ENCODE data around the gene GATB. TPM values are rescaled to one million over a fixed set of nuclear protein-coding genes. Genes with fewer than 3 reads are reported as not detected.

GATB gene
- total and polyA plus RNA-seq, 10 of the 15 experiments (the other 5 are each of a cell fraction or from before 2014, with no cell fraction given): 20.5 to 37.3 (median 30.5) TPM

GRCh38 chr4:151792530-151792929 is 31.7 kb upstream of the GATB start (continued):
- TF ChIP-seq STAT1 (conservative IDR thresholded peaks at IDR 0.05) (no peak), GABPA (IDR thresholded peaks at IDR 0.05; ENCODE audit: low read depth) (no peak)

- BruUV-seq (replicated peaks): no TSS peak
- no peak overlapping the region for H3K27ac ChIP-seq (ENCODE audit: control insufficient read depth, insufficient read depth)
- H4K20me1 ChIP-seq (ENCODE audit: control insufficient read depth, insufficient read depth): no peaks in the 10 kb centered on the region
- CTCF ChIA-PET: no interaction called here
- no peaks in the 10 kb centered on the region for H3K36me3 ChIP-seq (ENCODE audit: control insufficient read depth in 2 of 2, insufficient read depth in 2 of 2, low read length in 1 of 2)
- no peak overlapping the region for H2AFZ ChIP-seq (ENCODE audit: control insufficient read depth, low read depth, low read length)
- H3K27me3 ChIP-seq (replicated peaks in 1 of 2; ENCODE audit: control insufficient read depth in 2 of 2, insufficient read depth in 2 of 2, low read length in 1 of 2): no peaks in the 10 kb centered on the region; a peak in 1 of 4 replicates
- intact Hi-C loops (cut with micrococcal nuclease; ENCODE audit: unreplicated experiment): no loop called here
- FAIRE-seq (no peak), DNase-seq (ENCODE audit: low read depth, low spot score) (no peak), ATAC-seq (no peak)
- no peak overlapping the region for H3K4me2 ChIP-seq (ENCODE audit: control insufficient read depth, insufficient read depth)
- H3K9me3 ChIP-seq (replicated peaks; ENCODE audit: control insufficient read depth, insufficient read depth, low read length): no peaks in the 10 kb centered on the region
- POLR2A ChIA-PET: no interaction called here
- TF ChIP-seq, protein P1, sequence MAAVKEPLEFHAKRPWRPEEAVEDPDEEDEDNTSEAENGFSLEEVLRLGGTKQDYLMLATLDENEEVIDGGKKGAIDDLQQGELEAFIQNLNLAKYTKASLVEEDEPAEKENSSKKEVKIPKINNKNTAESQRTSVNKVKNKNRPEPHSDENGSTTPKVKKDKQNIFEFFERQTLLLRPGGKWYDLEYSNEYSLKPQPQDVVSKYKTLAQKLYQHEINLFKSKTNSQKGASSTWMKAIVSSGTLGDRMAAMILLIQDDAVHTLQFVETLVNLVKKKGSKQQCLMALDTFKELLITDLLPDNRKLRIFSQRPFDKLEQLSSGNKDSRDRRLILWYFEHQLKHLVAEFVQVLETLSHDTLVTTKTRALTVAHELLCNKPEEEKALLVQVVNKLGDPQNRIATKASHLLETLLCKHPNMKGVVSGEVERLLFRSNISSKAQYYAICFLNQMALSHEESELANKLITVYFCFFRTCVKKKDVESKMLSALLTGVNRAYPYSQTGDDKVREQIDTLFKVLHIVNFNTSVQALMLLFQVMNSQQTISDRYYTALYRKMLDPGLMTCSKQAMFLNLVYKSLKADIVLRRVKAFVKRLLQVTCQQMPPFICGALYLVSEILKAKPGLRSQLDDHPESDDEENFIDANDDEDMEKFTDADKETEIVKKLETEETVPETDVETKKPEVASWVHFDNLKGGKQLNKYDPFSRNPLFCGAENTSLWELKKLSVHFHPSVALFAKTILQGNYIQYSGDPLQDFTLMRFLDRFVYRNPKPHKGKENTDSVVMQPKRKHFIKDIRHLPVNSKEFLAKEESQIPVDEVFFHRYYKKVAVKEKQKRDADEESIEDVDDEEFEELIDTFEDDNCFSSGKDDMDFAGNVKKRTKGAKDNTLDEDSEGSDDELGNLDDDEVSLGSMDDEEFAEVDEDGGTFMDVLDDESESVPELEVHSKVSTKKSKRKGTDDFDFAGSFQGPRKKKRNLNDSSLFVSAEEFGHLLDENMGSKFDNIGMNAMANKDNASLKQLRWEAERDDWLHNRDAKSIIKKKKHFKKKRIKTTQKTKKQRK (IDR thresholded peaks at IDR 0.05; ENCODE audit: low read depth, low read length): no peak
- TF ChIP-seq ZNF384 (IDR thresholded peaks at IDR 0.05; ENCODE audit: borderline replicate concordance, low read depth, low read length) (no peak), ZBED1 (IDR thresholded peaks at IDR 0.05; ENCODE audit: borderline replicate concordance) (no peak), SRF (IDR thresholded peaks at IDR 0.05; ENCODE audit: low read depth in 2 of 2, low read length in 2 of 2) (no peak), MTA2 (IDR thresholded peaks at IDR 0.05; ENCODE audit: low read depth) (no peak), CREB1 (IDR thresholded peaks at IDR 0.05; ENCODE audit: low read depth) (no peak), IRF4 (IDR thresholded peaks at IDR 0.05; ENCODE audit: low read depth, low read length) (no peak), ZBTB33 (IDR thresholded peaks at IDR 0.05) (no peak)
- SMC1A ChIA-PET (ENCODE audit: uncharacterized antibody, unreplicated experiment): no interaction called here
- no peak overlapping the region for H3K4me3 ChIP-seq
- no peak overlapping the region for H3K9ac ChIP-seq (ENCODE audit: control insufficient read depth, insufficient read depth, low read length)
- in situ Hi-C loops (cut with MboI): no loop called here
- H3K79me2 ChIP-seq (ENCODE audit: control insufficient read depth, insufficient read depth, low read length): no peaks in the 10 kb centered on the region
- RAD21 ChIA-PET (ENCODE audit: unreplicated experiment): no interaction called here
- H3K4me1 ChIP-seq (ENCODE audit: control insufficient read depth, insufficient read depth, low read length): no peaks in the 10 kb centered on the region
Measured at GRCh38 chr4:151788021-151788420, 27.2 kb upstream of the GATB start.

Measured in GM12878 (cell line).